Measurements from ENCODE around the gene CCDC192. TPM values are rescaled to one million over a fixed set of nuclear protein-coding genes. Genes with fewer than 3 reads are reported as not detected.
A peak's percentile ranks its signal among the peaks of the same experiment; 100 is the strongest.

CCDC192 gene
- total and polyA plus RNA-seq, 2 of the 4 experiments (the other 2 are of a cell fraction): not detected

DNA sequence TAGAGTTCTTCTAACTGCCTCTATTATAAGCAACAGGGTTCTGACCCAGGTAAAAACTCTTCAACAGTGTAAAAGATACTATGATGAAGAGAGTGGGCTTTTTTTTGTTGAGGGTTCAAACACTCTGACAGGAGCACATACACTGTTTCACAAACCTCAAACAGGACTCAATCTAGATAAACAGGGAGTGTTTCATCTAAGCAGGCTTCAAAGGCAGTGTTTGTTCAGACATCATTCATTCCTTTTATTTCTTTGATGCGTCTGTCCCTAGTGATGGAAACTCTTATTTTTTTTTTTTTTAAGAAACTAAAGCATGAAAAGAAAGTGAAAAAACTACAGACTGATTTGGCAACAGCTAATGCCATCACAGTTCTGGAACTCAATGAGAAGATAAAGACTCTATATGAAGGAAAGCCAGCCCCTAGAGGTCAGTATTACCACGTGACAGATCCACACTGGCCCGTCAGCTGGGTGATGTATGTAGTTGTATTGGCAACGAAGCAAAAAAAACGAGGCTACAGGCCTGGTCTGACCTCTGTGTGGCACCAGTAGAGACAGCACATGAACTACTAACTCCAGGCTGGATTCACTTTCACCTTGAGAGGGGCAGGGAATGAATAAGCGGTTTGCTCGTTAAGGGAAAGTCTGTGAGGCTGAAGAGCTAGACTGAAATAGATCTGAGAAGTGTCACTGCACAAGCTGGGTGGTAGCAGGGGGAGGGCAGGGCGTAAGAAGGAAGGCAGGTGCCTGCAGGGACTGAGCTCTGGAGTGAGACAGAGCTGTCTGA lies 172.2 kb downstream of the CCDC192 start:
- ChIA-PET POLR2A (ENCODE audit: unreplicated experiment) (interaction anchor here (1.0 kb wide), 1 partner anchor 326 kb away, joined by 3 read pairs; no protein-coding TSS in a partner anchor), CTCF (interaction anchor here (0.6 to 1.6 kb wide), 11 partner anchors 9 to 962 kb away, joined by 3 to 5 read pairs (median 3); no protein-coding TSS in a partner anchor)
- no peak overlapping the region for H3K27ac ChIP-seq (ENCODE audit: insufficient read depth, low read length)
- H3K56ac ChIP-seq (ENCODE audit: extremely low read depth, insufficient read depth, low read length): no peak overlapping the region
- H3K4me1 ChIP-seq (ENCODE audit: control insufficient read depth, insufficient read depth, low read length): 0 out of 2 replicates have a peak, but pooled peaks cover 2% of the 10 kb centered on the region
- in situ Hi-C loops (cut with MboI; ENCODE audit: low sequenced_read_pairs) (loop anchor here (25.0 kb wide), 1 partner anchor 313 kb away; no protein-coding TSS in a partner anchor), dilution Hi-C loops (cut with HindIII; ENCODE audit: low sequenced_read_pairs, unreplicated experiment) (no loop called here), intact Hi-C loops (cut with micrococcal nuclease) (loop anchor here (1.0 to 5.0 kb wide), 2 partner anchors 208 to 313 kb away; partner anchors contain the start of gene SLC12A2)
- DNase-seq (peak; percentile 52), ATAC-seq (ENCODE audit: low read depth) (peak; percentile 71)
- H4K5ac ChIP-seq (ENCODE audit: low read depth, low read length): no peak overlapping the region
- peak overlapping the region; percentile 56 for H3K4me2 ChIP-seq (ENCODE audit: low read depth, low read length)
- H2BK15ac ChIP-seq (ENCODE audit: low read depth, low read length): peak overlapping the region; percentile 33; the same call in 1 of the 3 replicates
- BruUV-seq (replicated peaks): no TSS peak
- 0 out of 2 replicates have a peak overlapping the region, but pooled peaks have one; percentile 35 for H2AK5ac ChIP-seq (ENCODE audit: low read depth, low read length)
- H4K8ac ChIP-seq (ENCODE audit: low read depth in 2 of 2, low read length in 2 of 2): peak overlapping the region in 1 of 2 experiments; percentile 26; a peak in 1 of 4 replicates
- H3K36me3 ChIP-seq (ENCODE audit: control insufficient read depth, insufficient read depth, low read length): no peaks in the 10 kb centered on the region
- no peaks in the 10 kb centered on the region for H3K79me1 ChIP-seq (ENCODE audit: low read depth in 1 of 2, low read length in 2 of 2)
- peaks cover 3% of the 10 kb centered on the region for H3K9me1 ChIP-seq (ENCODE audit: insufficient read depth, low read length)
- H3K18ac ChIP-seq (ENCODE audit: low read depth, low read length): no peak overlapping the region
- H3K27me3 ChIP-seq (ENCODE audit: control insufficient read depth, insufficient read depth, low read length): no peaks in the 10 kb centered on the region
- 62% methylated on average over 2 of the region's 8 CpGs; no CpG with 5 or more reads in 1 of the 2 experiments for WGBS, 2 experiments (ENCODE audit: extremely low coverage in 2 of 2, insufficient read length in 1 of 2)
- no peak overlapping the region for H2BK20ac ChIP-seq (ENCODE audit: low read depth, low read length)
- H2AFZ ChIP-seq (replicated peaks; ENCODE audit: low read length, poor library complexity): peak overlapping the region; percentile 56
- peak overlapping the region; percentile 16 for H2BK120ac ChIP-seq (ENCODE audit: low read depth, low read length)
- H3K23ac ChIP-seq (ENCODE audit: low read depth, low read length): peak overlapping the region; percentile 10; the same call in 1 of the 2 replicates
- H3K4me3 ChIP-seq (ENCODE audit: insufficient read depth, low read depth, low read length): no peak overlapping the region
- no peaks in the 10 kb centered on the region for H4K20me1 ChIP-seq (ENCODE audit: insufficient read depth, low read length)
- H3K4ac ChIP-seq (ENCODE audit: low read depth, low read length): peak overlapping the region; percentile 14; the same call in 1 of the 2 replicates
- H3K14ac ChIP-seq (replicated peaks; ENCODE audit: low read depth, low read length): peak overlapping the region; percentile 71; the same call in 1 of the 2 replicates
- H3K9ac ChIP-seq (ENCODE audit: low read depth, low read length): no peak overlapping the region
- H4K91ac ChIP-seq (ENCODE audit: insufficient read depth, low read depth, low read length): no peak overlapping the region
- peak overlapping the region; percentile 59 for H2AK9ac ChIP-seq (replicated peaks; ENCODE audit: low read depth, low read length, poor library complexity)
- H3K9me3 ChIP-seq (ENCODE audit: control insufficient read depth, insufficient read depth, low read length): no peaks in the 10 kb centered on the region
- no peak overlapping the region for H2BK5ac ChIP-seq (ENCODE audit: low read depth, low read length, poor library complexity, severe bottlenecking)
- TF ChIP-seq BHLHE40 (IDR thresholded peaks at IDR 0.05; ENCODE audit: low read depth, low read length) (no peak), CHD1 (IDR thresholded peaks at IDR 0.05; ENCODE audit: low read depth, low read length) (no peak), FOS (IDR thresholded peaks at IDR 0.05; ENCODE audit: low read depth, low read length) (no peak), POLR2A (IDR thresholded peaks at IDR 0.05; ENCODE audit: low read depth, low read length) (no peak), RFX5 (IDR thresholded peaks at IDR 0.05; ENCODE audit: low read depth, low read length) (no peak), USF2 (IDR thresholded peaks at IDR 0.05; ENCODE audit: low read depth, low read length) (peak; percentile 57), MXI1 (IDR thresholded peaks at IDR 0.05; ENCODE audit: borderline replicate concordance, low read depth, low read length) (no peak), MAFK (IDR thresholded peaks at IDR 0.05; ENCODE audit: low read depth, low read length) (no peak), RCOR1 (IDR thresholded peaks at IDR 0.05; ENCODE audit: insufficient replicate concordance, low read length) (no peak), ELK1 (IDR thresholded peaks at IDR 0.05; ENCODE audit: borderline replicate concordance, low read depth, low read length) (no peak), CEBPB (IDR thresholded peaks at IDR 0.05; ENCODE audit: low read depth, low read length) (peak; percentile 30; the same call in 1 of the 2 replicates), RAD21 (IDR thresholded peaks at IDR 0.05; ENCODE audit: low read length) (peak; percentile 51), CTCF (conservative IDR thresholded peaks at IDR 0.05; ENCODE audit: low read depth, low read length) (peak; percentile 41)

All from IMR-90 (cell line).